ENCODE measurements around the gene IGFBP7. TPM values are rescaled to one million over a fixed set of nuclear protein-coding genes. Genes with fewer than 3 reads are reported as not detected.
A peak's percentile ranks its signal among the peaks of the same experiment; 100 is the strongest.

Gene IGFBP7
- total RNA-seq, 1 donor from 2014 or later = 6,655 TPM

DNA sequence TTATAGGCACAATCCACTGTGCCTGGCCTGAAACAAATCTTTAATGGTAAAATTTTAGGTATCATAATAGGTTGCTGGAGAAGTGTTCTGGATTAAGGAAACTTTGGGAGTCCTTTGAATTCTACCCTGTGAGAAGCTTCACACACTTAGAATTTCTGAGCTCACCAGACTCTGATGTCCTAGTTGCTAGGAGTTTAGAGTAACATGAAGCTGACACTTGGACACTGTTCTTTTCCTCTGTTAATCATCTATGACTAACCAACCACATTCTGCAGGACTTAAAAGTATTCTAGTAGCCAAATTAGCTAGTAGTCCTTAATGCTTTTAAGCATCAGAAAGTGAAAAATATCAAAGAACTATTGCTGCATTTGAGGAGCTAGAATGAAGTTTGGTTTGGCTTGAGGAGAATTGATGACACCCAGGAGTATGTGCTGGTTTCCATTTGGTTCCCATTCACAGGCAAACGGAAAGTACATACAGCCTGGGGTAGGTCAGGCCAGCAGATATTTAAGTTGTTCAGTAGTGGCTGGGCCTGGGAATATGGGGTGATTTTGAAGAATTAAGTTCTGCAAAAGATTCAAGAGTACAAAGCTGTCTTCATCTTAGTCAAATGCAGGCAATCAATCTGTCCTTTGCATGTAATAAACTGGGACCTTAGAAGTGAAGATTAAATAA is 38.8 kb upstream of the IGFBP7 start:
- Histone ChIP-seq H3K9me3 (no peaks in the 10 kb centered on the region), H3K27me3 (no peaks in the 10 kb centered on the region), H3K27ac (no peak overlapping the region), H3K4me3 (no peak overlapping the region), H3K4me1 (no peaks in the 10 kb centered on the region), H3K36me3 (no peaks in the 10 kb centered on the region)
- intact Hi-C loops (cut with DNase I) = no loop called here
- TF ChIP-seq, protein P1, sequence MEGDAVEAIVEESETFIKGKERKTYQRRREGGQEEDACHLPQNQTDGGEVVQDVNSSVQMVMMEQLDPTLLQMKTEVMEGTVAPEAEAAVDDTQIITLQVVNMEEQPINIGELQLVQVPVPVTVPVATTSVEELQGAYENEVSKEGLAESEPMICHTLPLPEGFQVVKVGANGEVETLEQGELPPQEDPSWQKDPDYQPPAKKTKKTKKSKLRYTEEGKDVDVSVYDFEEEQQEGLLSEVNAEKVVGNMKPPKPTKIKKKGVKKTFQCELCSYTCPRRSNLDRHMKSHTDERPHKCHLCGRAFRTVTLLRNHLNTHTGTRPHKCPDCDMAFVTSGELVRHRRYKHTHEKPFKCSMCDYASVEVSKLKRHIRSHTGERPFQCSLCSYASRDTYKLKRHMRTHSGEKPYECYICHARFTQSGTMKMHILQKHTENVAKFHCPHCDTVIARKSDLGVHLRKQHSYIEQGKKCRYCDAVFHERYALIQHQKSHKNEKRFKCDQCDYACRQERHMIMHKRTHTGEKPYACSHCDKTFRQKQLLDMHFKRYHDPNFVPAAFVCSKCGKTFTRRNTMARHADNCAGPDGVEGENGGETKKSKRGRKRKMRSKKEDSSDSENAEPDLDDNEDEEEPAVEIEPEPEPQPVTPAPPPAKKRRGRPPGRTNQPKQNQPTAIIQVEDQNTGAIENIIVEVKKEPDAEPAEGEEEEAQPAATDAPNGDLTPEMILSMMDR (IDR thresholded peaks at IDR 0.05) = no peak
- DNase-seq (ENCODE audit: low spot score in 2 of 2) = no peak

DNA sequence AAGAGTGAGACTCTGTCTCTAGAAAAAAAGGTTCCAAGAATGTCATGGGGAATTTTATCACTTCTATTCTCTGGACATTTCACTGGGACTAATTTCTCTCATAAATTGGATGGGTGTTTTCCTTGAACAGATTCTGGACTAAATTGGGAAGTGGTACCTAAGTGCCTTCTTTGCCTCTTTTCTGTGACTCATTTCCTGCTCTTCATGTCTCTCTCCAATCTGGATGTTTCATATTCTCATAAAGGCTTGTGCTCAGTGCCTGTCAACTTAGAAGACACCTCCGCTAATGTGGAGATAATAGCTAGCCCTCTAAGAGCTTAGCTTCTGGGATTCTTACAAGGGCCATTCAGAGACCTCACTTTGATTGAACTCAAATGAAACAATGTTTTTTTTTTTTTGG is 38.0 kb upstream of the IGFBP7 start:
- no peak overlapping the region for H3K4me3 ChIP-seq
- H3K9me3 ChIP-seq = no peaks in the 10 kb centered on the region
- no peaks in the 10 kb centered on the region for H3K27me3 ChIP-seq
- H3K4me1 ChIP-seq = no peaks in the 10 kb centered on the region
- intact Hi-C loops (cut with DNase I) = no loop called here
- no peak for DNase-seq (ENCODE audit: low spot score in 2 of 2)
- no peaks in the 10 kb centered on the region for H3K36me3 ChIP-seq
- TF ChIP-seq, protein P1 (IDR thresholded peaks at IDR 0.05) = no peak
- no peak overlapping the region for H3K27ac ChIP-seq

DNA sequence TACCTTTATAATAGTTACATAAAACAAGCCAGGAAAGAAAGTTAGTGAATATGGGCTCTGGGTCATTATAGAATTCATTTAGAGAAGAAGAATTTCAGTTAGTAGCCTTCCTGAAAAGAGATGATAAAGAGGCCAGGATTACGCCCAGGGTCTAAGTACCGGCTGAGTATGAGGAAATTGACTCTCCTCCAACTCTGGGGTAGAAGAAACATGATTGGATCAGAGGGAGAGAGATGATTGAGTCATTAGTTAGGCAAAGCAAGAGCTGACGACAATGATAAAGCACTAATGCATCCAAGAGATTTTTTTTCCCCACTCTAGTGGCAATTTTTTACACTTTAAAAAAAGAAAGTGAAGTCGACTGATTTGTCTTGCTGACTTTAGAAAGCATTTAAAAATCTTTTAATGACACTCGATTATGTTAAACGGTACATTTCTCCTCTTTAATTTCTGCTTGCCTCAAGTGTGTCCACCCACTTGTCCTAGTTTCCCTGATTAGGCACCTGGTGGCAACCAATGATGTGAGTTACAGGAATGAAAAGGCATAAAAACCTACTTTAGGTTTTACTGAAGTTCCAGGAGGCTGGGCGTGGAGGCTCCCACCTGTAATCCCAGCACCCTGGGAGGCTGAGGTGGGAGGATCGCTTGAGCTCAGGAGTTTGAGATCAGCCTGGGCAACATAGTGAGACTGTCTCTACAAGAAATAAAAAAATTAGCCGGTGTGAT is 37.3 kb upstream of the IGFBP7 start:
- Histone ChIP-seq H3K27me3 (no peaks in the 10 kb centered on the region), H3K36me3 (no peaks in the 10 kb centered on the region), H3K4me3 (peak overlapping the region in 1 of 2 donors; percentile 11), H3K9me3 (no peaks in the 10 kb centered on the region), H3K27ac (peak overlapping the region in 1 of 2 donors; percentile 36), H3K4me1 (no peaks in the 10 kb centered on the region)
- TF ChIP-seq, protein P1 (IDR thresholded peaks at IDR 0.05) = no peak
- no peak for DNase-seq (ENCODE audit: low spot score in 2 of 2)
- intact Hi-C loops (cut with DNase I) = no loop called here

DNA sequence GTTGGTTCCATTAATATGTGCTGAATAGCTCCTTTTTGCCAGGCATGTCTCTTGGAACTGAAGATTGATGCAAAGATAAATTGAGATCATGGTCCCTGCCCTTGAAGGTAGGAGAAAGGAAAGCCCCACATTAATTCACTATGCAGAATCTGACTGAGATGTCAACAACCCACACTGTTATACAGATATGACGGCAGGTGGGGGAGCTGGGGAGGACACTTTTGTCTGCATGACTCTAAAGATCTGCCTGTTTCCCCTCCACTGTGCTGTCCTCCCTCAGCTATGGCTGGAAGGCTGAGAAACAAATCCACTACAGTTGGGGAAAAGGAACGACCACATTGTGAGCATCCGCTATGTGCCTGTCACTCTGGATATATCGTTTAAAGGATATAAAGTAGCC is 36.3 kb upstream of the IGFBP7 start:
- Histone ChIP-seq H3K4me1 (no peaks in the 10 kb centered on the region), H3K27me3 (no peaks in the 10 kb centered on the region), H3K36me3 (no peaks in the 10 kb centered on the region), H3K9me3 (no peaks in the 10 kb centered on the region), H3K4me3 (no peak overlapping the region), H3K27ac (no peak overlapping the region)
- intact Hi-C loops (cut with DNase I) = no loop called here
- no peak for DNase-seq (ENCODE audit: low spot score in 2 of 2)
- TF ChIP-seq, protein P1 (IDR thresholded peaks at IDR 0.05) = no peak

DNA sequence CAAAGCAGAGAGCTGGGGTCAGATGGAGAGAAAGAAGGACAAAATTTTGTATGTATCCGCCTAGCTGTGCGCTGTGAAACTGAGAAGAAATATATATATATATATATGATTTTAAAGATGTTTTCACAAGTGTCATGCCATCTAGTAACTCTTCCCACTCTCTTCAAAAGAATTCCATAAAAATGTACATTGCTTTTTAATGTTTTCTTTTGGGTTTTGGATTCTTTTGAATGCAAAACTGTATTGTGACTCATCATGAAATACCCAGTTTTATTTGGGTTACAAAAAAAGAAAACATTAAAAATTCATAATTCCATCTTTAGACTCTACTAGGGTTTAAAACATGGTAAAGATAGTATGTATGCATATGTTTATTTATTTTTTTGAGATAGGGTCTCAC is 34.3 kb upstream of the IGFBP7 start:
- H3K27ac ChIP-seq = no peak overlapping the region
- peaks cover 0 to 2% of the 10 kb centered on the region in 2 donors for H3K4me1 ChIP-seq
- no peak overlapping the region for H3K4me3 ChIP-seq
- H3K36me3 ChIP-seq = no peaks in the 10 kb centered on the region
- H3K9me3 ChIP-seq = no peaks in the 10 kb centered on the region
- H3K27me3 ChIP-seq = no peaks in the 10 kb centered on the region
- no peak for DNase-seq (ENCODE audit: low spot score in 2 of 2)
- intact Hi-C loops (cut with DNase I) = no loop called here
- TF ChIP-seq, protein P1 (IDR thresholded peaks at IDR 0.05) = no peak
